HCT116 (cell line): ENCODE results near the gene ABHD4. TPM values are rescaled to one million over a fixed set of nuclear protein-coding genes. Genes with fewer than 3 reads are reported as not detected.

Experiments
- ATAC-seq: fragments of 200-7000 bp; cut with Tn5 transposase; 2 replicates; pipeline ENCODE4 v1.9.1; 2020; ENCODE audit warnings: mild to moderate bottlenecking, moderate library complexity
- BruUV-seq: library from RNA; stranded (reverse); fragments of 400-500 nt; replicated peaks from 2 replicates; lab custom pipeline; 2021; lab: Mats Ljungman, UMichigan
- CTCF ChIA-PET: fragments of 300-600 bp; sonication (Branson Sonifier 250); formaldehyde crosslinking; loops from one replicate; lab custom pipeline; 2021; ENCODE audit warnings: antibody characterized with exemption; lab: Charles Lee
- POLR2A ChIA-PET: fragments of 300-600, 350-600 bp; sonication (Branson Sonifier 250); formaldehyde crosslinking; loops from one replicate; lab custom pipeline; 2021; ENCODE audit warnings: antibody characterized with exemption; lab: Charles Lee
- RAD21 ChIA-PET, 2 experiments: fragments of 300-600 bp; sonication (Branson Sonifier 250); formaldehyde crosslinking; loops; one replicate each; lab custom pipeline; 2023; ENCODE audit warnings: low total read pairs in 2 of 2; ENCODE audit not compliant: uncharacterized antibody in 2 of 2, unreplicated experiment in 2 of 2, low non-redundant PET in 1 of 2; lab: Charles Lee
- DNase-seq: peaks from one replicate; pipeline ENCODE4 v3.0.0-alpha.2; 2010; ENCODE audit warnings: low read depth, low spot score
- H2AFZ ChIP-seq: fragments of 200-600 bp; shearing (Covaris generic), sonication (generic); 2 replicates; pipeline ENCODE4 v1.6.1; 2017; ENCODE audit warnings: low read depth, mixed run types, mixed read lengths, antibody characterized with exemption, low read length; ENCODE audit not compliant: poor library complexity, severe bottlenecking
- H3K27ac ChIP-seq: 2 replicates; pipeline ENCODE4 v1.5.1; 2012; ENCODE audit warnings: low read depth, low read length
- H3K27me3 ChIP-seq: fragments of 200-600 bp; sonication (generic); 2 replicates; pipeline ENCODE4 v1.6.1; 2016; ENCODE audit warnings: mixed run types, low read length, mixed read lengths; ENCODE audit not compliant: insufficient read depth
- H3K36me3 ChIP-seq, 2 experiments: fragments of 200-500 bp in 1 of 2; fragments of 200-600 bp in 1 of 2; sonication (Bioruptor generic) in 1 of 2; sonication (generic) in 1 of 2; 2 replicates each; pipeline versions ENCODE4 v1.5.1 to v1.6.1; 2014 to 2016; ENCODE audit warnings: low read length in 2 of 2, inconsistent platforms in 1 of 2, mixed read lengths in 1 of 2, mixed run types in 1 of 2; ENCODE audit not compliant: insufficient read depth in 2 of 2, control insufficient read depth in 1 of 2
- H3K4me1 ChIP-seq, 2 experiments: fragments of 200-600 bp in 1 of 2; sonication (generic) in 1 of 2; 2 replicates each; pipeline versions ENCODE4 v1.5.1 to v1.6.1; 2012 to 2017; ENCODE audit warnings: low read length in 2 of 2, inconsistent platforms in 1 of 2, mild to moderate bottlenecking in 1 of 2, mixed read lengths in 1 of 2, mixed run types in 1 of 2, moderate library complexity in 1 of 2; ENCODE audit not compliant: insufficient read depth in 2 of 2, control insufficient read depth in 1 of 2
- H3K4me2 ChIP-seq: fragments of 200-600 bp; sonication (generic); 2 replicates; pipeline ENCODE4 v1.6.1; 2017; ENCODE audit warnings: mixed run types, low read length, mixed read lengths
- H3K4me3 ChIP-seq, 2 experiments: fragments of 200-600 bp in 1 of 2; sonication (generic) in 1 of 2; replicated peaks in 1 of 2; 2 replicates each; pipeline ENCODE4 v1.5.1; 2011 to 2016; ENCODE audit warnings: low read length in 2 of 2, control low read depth in 1 of 2, low read depth in 1 of 2, mild to moderate bottlenecking in 1 of 2, mixed read lengths in 1 of 2, mixed run types in 1 of 2
- H3K79me2 ChIP-seq: fragments of 200-600 bp; sonication (generic); 2 replicates; pipeline ENCODE4 v1.6.1; 2017; ENCODE audit warnings: mild to moderate bottlenecking, mixed run types, low read length, moderate library complexity, mixed read lengths; ENCODE audit not compliant: insufficient read depth
- H3K9ac ChIP-seq: fragments of 200-600 bp; sonication (generic); 2 replicates; pipeline ENCODE4 v1.6.1; 2016; ENCODE audit warnings: low read length, mixed read lengths
- H3K9me2 ChIP-seq: fragments of 200-600 bp; sonication (generic), shearing (Covaris generic); 2 replicates; pipeline ENCODE4 v1.6.1; 2017; ENCODE audit warnings: mixed run types, mild to moderate bottlenecking, moderate library complexity; ENCODE audit not compliant: insufficient read depth
- H3K9me3 ChIP-seq, 2 experiments: fragments of 200-500 bp in 1 of 2; fragments of 200-600 bp in 1 of 2; sonication (Bioruptor generic) in 1 of 2; sonication (generic) in 1 of 2; 2 replicates each; pipeline ENCODE4 v1.6.1; 2014 to 2017; ENCODE audit warnings: low read length in 2 of 2, mixed read lengths in 2 of 2, inconsistent platforms in 1 of 2, low read depth in 1 of 2, mild to moderate bottlenecking in 1 of 2, mixed run types in 1 of 2, moderate library complexity in 1 of 2; ENCODE audit not compliant: control insufficient read depth in 1 of 2, insufficient read depth in 1 of 2
- H4K20me1 ChIP-seq: fragments of 200-600 bp; sonication (generic), shearing (Covaris generic); 2 replicates; pipeline ENCODE4 v1.6.1; 2017; ENCODE audit warnings: mixed run types, mild to moderate bottlenecking, moderate library complexity; ENCODE audit not compliant: insufficient read depth
- CBX3 ChIP-seq: IDR thresholded peaks from 2 replicates; pipeline ENCODE4 v1.6.1; 2012; ENCODE audit warnings: low read depth
- CTCF ChIP-seq, 3 experiments: fragments of 200-600 bp in 1 of 3; sonication (generic) in 1 of 3; IDR thresholded peaks in 2 of 3; conservative IDR thresholded peaks in 1 of 3; 2 replicates each; pipeline ENCODE4 v1.5.1; 2012 to 2017; ENCODE audit warnings: low read depth in 2 of 3, low read length in 2 of 3, antibody characterized with exemption in 1 of 3, borderline replicate concordance in 1 of 3, control low read depth in 1 of 3, mild to moderate bottlenecking in 1 of 3, mixed read lengths in 1 of 3, mixed run types in 1 of 3, moderate library complexity in 1 of 3; ENCODE audit not compliant: insufficient read depth in 1 of 3
- EGR1 ChIP-seq: IDR thresholded peaks from 2 replicates; pipeline ENCODE4 v1.6.1; 2012; ENCODE audit warnings: low read depth
- ELF1 ChIP-seq: IDR thresholded peaks from 2 replicates; pipeline ENCODE4 v1.6.1; 2012; ENCODE audit warnings: low read depth, borderline replicate concordance
- EZH2 ChIP-seq: fragments of 200-600 bp; sonication (generic); IDR thresholded peaks from 2 replicates; pipeline ENCODE4 v1.6.1; 2017; ENCODE audit warnings: antibody characterized with exemption, mixed run types
- EZH2phosphoT487 ChIP-seq: fragments of 200-600 bp; IDR thresholded peaks from 2 replicates; pipeline ENCODE4 v1.6.1; 2018; ENCODE audit warnings: antibody characterized with exemption, borderline replicate concordance
- FOSL1 ChIP-seq: IDR thresholded peaks from 2 replicates; pipeline ENCODE4 v1.6.1; 2012; ENCODE audit warnings: low read depth
- JUND ChIP-seq: IDR thresholded peaks from 2 replicates; pipeline ENCODE4 v1.6.1; 2012
- MAX ChIP-seq: IDR thresholded peaks from 2 replicates; pipeline ENCODE4 v1.6.1; 2012
- POLR2A ChIP-seq: IDR thresholded peaks from 2 replicates; pipeline ENCODE4 v1.7.0; 2011; ENCODE audit warnings: borderline replicate concordance; ENCODE audit not compliant: insufficient read depth, insufficient read length; ENCODE audit errors: extremely low read depth
- POLR2AphosphoS5 ChIP-seq: IDR thresholded peaks from 2 replicates; pipeline ENCODE4 v1.6.1; 2011; ENCODE audit warnings: mild to moderate bottlenecking, low read depth, low read length, moderate library complexity
- RAD21 ChIP-seq: IDR thresholded peaks from 2 replicates; pipeline ENCODE4 v1.6.1; 2012; ENCODE audit warnings: low read depth, mild to moderate bottlenecking
- REST ChIP-seq: IDR thresholded peaks from 2 replicates; pipeline ENCODE4 v1.6.1; 2012; ENCODE audit warnings: low read depth
- SIN3A ChIP-seq: IDR thresholded peaks from 2 replicates; pipeline ENCODE4 v1.6.1; 2012; ENCODE audit warnings: low read depth
- SP1 ChIP-seq: IDR thresholded peaks from 2 replicates; pipeline ENCODE4 v1.6.1; 2012; ENCODE audit warnings: low read depth
- SRF ChIP-seq: IDR thresholded peaks from 2 replicates; pipeline ENCODE4 v1.6.1; 2012; ENCODE audit warnings: low read depth
- TCF7L2 ChIP-seq: IDR thresholded peaks from 2 replicates; pipeline ENCODE4 v1.7.0; 2011; ENCODE audit warnings: borderline replicate concordance, inconsistent platforms; ENCODE audit not compliant: insufficient read depth, insufficient read length; ENCODE audit errors: extremely low read depth
- ZBTB33 ChIP-seq: IDR thresholded peaks from 2 replicates; pipeline ENCODE4 v1.6.1; 2011; ENCODE audit warnings: mild to moderate bottlenecking, low read length, moderate library complexity; ENCODE audit not compliant: insufficient replicate concordance; ENCODE audit errors: extremely low read depth
- ZNF274 ChIP-seq: fragments of 200-500 bp; sonication (Bioruptor generic); IDR thresholded peaks from 2 replicates; pipeline ENCODE4 v1.6.1; 2014; ENCODE audit warnings: mild to moderate bottlenecking, low read depth, low read length, inconsistent platforms
- intact Hi-C: fragments of 100-400 bp; cut with micrococcal nuclease; formaldehyde crosslinking; loops from 2 replicates; pipeline ENCODE4 v1.10.0; 2022
- total RNA-seq: library from RNA; stranded (reverse); gene quantifications from one replicate; pipeline ENCODE4 v1.2.1, GENCODE V29; 2021; ENCODE audit not compliant: unreplicated experiment

The ABHD4 gene
- total RNA-seq, 1 experiment from 2014 or later: 9.4 TPM

GRCh38 chr14:22597771-22598098 is 365 bp upstream of the ABHD4 start:
- DNase-seq: no peak
- Histone ChIP-seq H3K4me2 (peak overlapping the region; percentile 95), H3K79me2 (no peaks in the 10 kb centered on the region), H3K9ac (peak overlapping the region; percentile 72), H4K20me1 (no peaks in the 10 kb centered on the region), H3K4me1 (peaks cover 9 to 40% of the 10 kb centered on the region in 2 experiments), H3K9me2 (no peaks in the 10 kb centered on the region), H3K36me3 (no peaks in the 10 kb centered on the region; a peak in 1 of 4 replicates), H3K9me3 (no peaks in the 10 kb centered on the region)
- ATAC-seq: peak; percentile 37
- intact Hi-C loops: no loop called here
- POLR2A ChIA-PET: interaction anchor here (1.0 kb wide), 1 partner anchor 9 kb away, joined by 4 read pairs; the partner anchor contains the start of gene DAD1
- TF ChIP-seq CBX3: no peak
- TF ChIP-seq EGR1: no peak
- TF ChIP-seq ELF1: no peak
- no peak for TF ChIP-seq ZBTB33
- no peak for TF ChIP-seq SIN3A
- TF ChIP-seq POLR2A: no peak
- TF ChIP-seq MAX: no peak
- TF ChIP-seq JUND: no peak
- no peak for TF ChIP-seq CTCF (IDR thresholded peaks at IDR 0.05 in 2 of 3, conservative IDR thresholded peaks at IDR 0.05 in 1 of 3; ENCODE audit: borderline replicate concordance in 1 of 3, insufficient read depth in 1 of 3, low read depth in 2 of 3, low read length in 2 of 3)
- no peak for TF ChIP-seq SRF
- TF ChIP-seq EZH2phosphoT487: no peak
- TF ChIP-seq TCF7L2: no peak
- TF ChIP-seq RAD21: no peak
- no peak for TF ChIP-seq EZH2
- TF ChIP-seq SP1: no peak
- no peak for TF ChIP-seq FOSL1
- TF ChIP-seq REST: no peak
- TF ChIP-seq ZNF274: no peak
- TF ChIP-seq POLR2AphosphoS5: no peak
- TF ChIP-seq, all 23 proteins: peak for 0
- Histone ChIP-seq H3K27ac (no peak overlapping the region; the same call in 1 of the 2 replicates), H3K4me3 (peak overlapping the region; percentile 81 to 86), H2AFZ (peak overlapping the region; percentile 93), H3K27me3 (peaks cover 10% of the 10 kb centered on the region; the same call in 1 of the 2 replicates)
- no TSS peak for BruUV-seq
- ChIA-PET RAD21 (interaction anchor here in 1 of 2 experiments (1.7 kb wide), 1 partner anchor 8 kb away, joined by 5 read pairs; the partner anchor contains the start of gene DAD1), CTCF (interaction anchor here (0.9 to 2.5 kb wide), 3 partner anchors 8 to 28 kb away, joined by 3 to 31 read pairs (median 7); partner anchors contain the start of gene DAD1)
